ENCODE results near the gene RO60. TPM values are rescaled to one million over a fixed set of nuclear protein-coding genes. Genes with fewer than 3 reads are reported as not detected.

The RO60 gene
- total RNA-seq (2014; rRNA removed; shearing (Covaris generic)) (68.6 and 71.3 TPM in 2 replicates), polyA plus RNA-seq (2016; fragmentation: Nextera tagmentation; extraction: Ambion mirVana) (104 TPM in 2 replicates)

- Histone ChIP-seq H3K9me3 (ENCODE audit: low read depth) (no peaks in the 10 kb centered on the region), H3K4me1 (ENCODE audit: insufficient read depth) (peaks cover 42% of the 10 kb centered on the region), H2AFZ (peak within 1 kb of the TSS; percentile 86), H3F3A (ENCODE audit: insufficient read depth) (peaks cover 23% of the 10 kb centered on the region), H3K9ac (peak within 1 kb of the TSS; percentile 99), H3K4me2 (ENCODE audit: unreplicated experiment) (peak within 1 kb of the TSS; percentile 96), H3K36me3 (ENCODE audit: low read depth) (no peaks in the 10 kb centered on the region), H3K9me2 (ENCODE audit: insufficient read depth) (no peaks in the 10 kb centered on the region), H3K27me3 (replicated peaks; ENCODE audit: insufficient read depth) (no peaks in the 10 kb centered on the region), H3K4me3 (peak within 1 kb of the TSS; percentile 91), H3K79me2 (ENCODE audit: insufficient read depth) (peaks cover 88% of the 10 kb centered on the region), H4K20me1 (ENCODE audit: insufficient read depth) (peaks cover 7% of the 10 kb centered on the region), H3K27ac (peak within 1 kb of the TSS; percentile 97)
- peak; percentile 99 for DNase-seq
- TF ChIP-seq EZH2 (IDR thresholded peaks at IDR 0.05; ENCODE audit: insufficient read depth, poor library complexity, severe bottlenecking) = no peak
- TF ChIP-seq EZH2phosphoT487 (IDR thresholded peaks at IDR 0.05; ENCODE audit: insufficient read depth, low read depth) = no peak
- in situ Hi-C loops (cut with MboI) = no loop called here
- WGBS, 2 experiments (ENCODE audit: low coverage in 1 of 2, low lambda C conversion rate in 2 of 2, missing lambda C conversion rate in 2 of 2) = 1 to 2% methylated on average over 64 to 71 of the region's 74 CpGs
Observed at GRCh38 chr1:193059282-193060114, at the start of gene RO60, which contains the start of gene UCHL5. Gene RO60 (plus strand): TSS chr1:193059612. CDS start chr1:193069055, 9,443 bp downstream. Gene UCHL5 (minus strand): TSS chr1:193059360. CDS start chr1:193059260, 100 bp downstream.

DNA sequence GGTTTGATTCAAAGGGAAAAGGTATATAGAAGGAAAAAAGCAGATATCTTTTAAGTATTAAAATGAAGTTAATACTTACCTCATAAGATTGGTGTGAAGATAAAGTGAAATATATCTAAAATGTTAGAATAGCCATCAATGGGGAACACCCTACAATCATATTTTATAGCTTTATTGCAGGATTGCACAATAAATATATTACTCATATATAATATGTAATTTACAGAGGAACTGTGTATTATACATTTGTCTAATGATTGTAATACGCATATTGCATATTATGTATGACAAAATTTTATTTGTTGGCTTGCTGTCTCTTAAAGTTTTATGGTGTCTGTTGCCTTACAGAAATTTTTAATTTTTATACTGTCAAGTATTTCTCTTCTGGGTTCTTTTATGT is 48.0 kb upstream of the RO60 start:
- 100% methylated on average over 1 of the region's 1 CpG for WGBS, 2 experiments (ENCODE audit: low coverage in 1 of 2, low lambda C conversion rate in 2 of 2, missing lambda C conversion rate in 2 of 2)
- H3K4me2 ChIP-seq (ENCODE audit: unreplicated experiment) = no peak overlapping the region
- no peaks in the 10 kb centered on the region for H3K79me2 ChIP-seq (ENCODE audit: insufficient read depth)
- no peaks in the 10 kb centered on the region for H3K9me3 ChIP-seq (ENCODE audit: low read depth)
- no peaks in the 10 kb centered on the region for H3K36me3 ChIP-seq (ENCODE audit: low read depth)
- no peaks in the 10 kb centered on the region for H4K20me1 ChIP-seq (ENCODE audit: insufficient read depth)
- in situ Hi-C loops (cut with MboI) = loop anchor here (10.0 to 25.0 kb wide), 2 partner anchors 199 to 397 kb away; partner anchors contain the start of gene RGS2
- H3K4me3 ChIP-seq = no peak overlapping the region
- TF ChIP-seq EZH2 (IDR thresholded peaks at IDR 0.05; ENCODE audit: insufficient read depth, poor library complexity, severe bottlenecking) (no peak), EZH2phosphoT487 (IDR thresholded peaks at IDR 0.05; ENCODE audit: insufficient read depth, low read depth) (no peak)
- no peak overlapping the region for H3K9ac ChIP-seq
- no peak overlapping the region for H3K27ac ChIP-seq
- H3K4me1 ChIP-seq (ENCODE audit: insufficient read depth) = peaks cover 28% of the 10 kb centered on the region
- H3K9me2 ChIP-seq (ENCODE audit: insufficient read depth) = no peaks in the 10 kb centered on the region
- no peaks in the 10 kb centered on the region for H3K27me3 ChIP-seq (replicated peaks; ENCODE audit: insufficient read depth)
- H2AFZ ChIP-seq = no peak overlapping the region
- H3F3A ChIP-seq (ENCODE audit: insufficient read depth) = 0 out of 2 replicates have a peak, but pooled peaks cover 8% of the 10 kb centered on the region
- DNase-seq = no peak

- peak; percentile 62 for DNase-seq
- Histone ChIP-seq H3K9ac (no peak overlapping the region), H3K9me3 (ENCODE audit: low read depth) (no peaks in the 10 kb centered on the region), H3K79me2 (ENCODE audit: insufficient read depth) (no peaks in the 10 kb centered on the region), H3K4me2 (ENCODE audit: unreplicated experiment) (peak overlapping the region; percentile 2), H2AFZ (no peak overlapping the region), H3K9me2 (ENCODE audit: insufficient read depth) (no peaks in the 10 kb centered on the region), H3F3A (ENCODE audit: insufficient read depth) (0 out of 2 replicates have a peak, but pooled peaks cover 8% of the 10 kb centered on the region), H3K36me3 (ENCODE audit: low read depth) (no peaks in the 10 kb centered on the region), H3K4me1 (ENCODE audit: insufficient read depth) (peaks cover 28% of the 10 kb centered on the region), H3K27me3 (replicated peaks; ENCODE audit: insufficient read depth) (no peaks in the 10 kb centered on the region), H4K20me1 (ENCODE audit: insufficient read depth) (no peaks in the 10 kb centered on the region), H3K4me3 (no peak overlapping the region), H3K27ac (0 out of 2 replicates have a peak overlapping the region, but pooled peaks have one; percentile 2)
- in situ Hi-C loops (cut with MboI) = loop anchor here (10.0 to 25.0 kb wide), 2 partner anchors 201 to 398 kb away; partner anchors contain the start of gene RGS2
- TF ChIP-seq EZH2 (IDR thresholded peaks at IDR 0.05; ENCODE audit: insufficient read depth, poor library complexity, severe bottlenecking) (no peak), EZH2phosphoT487 (IDR thresholded peaks at IDR 0.05; ENCODE audit: insufficient read depth, low read depth) (no peak)
- WGBS, 2 experiments (ENCODE audit: low coverage in 1 of 2, low lambda C conversion rate in 2 of 2, missing lambda C conversion rate in 2 of 2) = 80% methylated on average over 2 of the region's 2 CpGs
Observed at GRCh38 chr1:193013005-193013404, 46.4 kb upstream of the RO60 start.

GRCh38 chr1:193013707-193014106 is 45.7 kb upstream of the RO60 start:
- no peaks in the 10 kb centered on the region for H3K9me2 ChIP-seq (ENCODE audit: insufficient read depth)
- H3K4me3 ChIP-seq = no peak overlapping the region
- no peaks in the 10 kb centered on the region for H3K36me3 ChIP-seq (ENCODE audit: low read depth)
- no peak overlapping the region for H3K9ac ChIP-seq
- H3K27ac ChIP-seq = 0 out of 2 replicates have a peak overlapping the region, but pooled peaks have one; percentile 2
- in situ Hi-C loops (cut with MboI) = loop anchor here (10.0 to 25.0 kb wide), 2 partner anchors 201 to 399 kb away; partner anchors contain the start of gene RGS2
- no peaks in the 10 kb centered on the region for H4K20me1 ChIP-seq (ENCODE audit: insufficient read depth)
- H2AFZ ChIP-seq = no peak overlapping the region
- H3K4me2 ChIP-seq (ENCODE audit: unreplicated experiment) = no peak overlapping the region
- H3F3A ChIP-seq (ENCODE audit: insufficient read depth) = 0 out of 2 replicates have a peak, but pooled peaks cover 8% of the 10 kb centered on the region
- no peaks in the 10 kb centered on the region for H3K27me3 ChIP-seq (replicated peaks; ENCODE audit: insufficient read depth)
- no peak for TF ChIP-seq EZH2phosphoT487 (IDR thresholded peaks at IDR 0.05; ENCODE audit: insufficient read depth, low read depth)
- TF ChIP-seq EZH2 (IDR thresholded peaks at IDR 0.05; ENCODE audit: insufficient read depth, poor library complexity, severe bottlenecking) = no peak
- H3K9me3 ChIP-seq (ENCODE audit: low read depth) = no peaks in the 10 kb centered on the region
- H3K79me2 ChIP-seq (ENCODE audit: insufficient read depth) = no peaks in the 10 kb centered on the region
- H3K4me1 ChIP-seq (ENCODE audit: insufficient read depth) = peaks cover 28% of the 10 kb centered on the region
- 94 to 96% methylated on average over 7 of the region's 7 CpGs for WGBS, 2 experiments (ENCODE audit: low coverage in 1 of 2, low lambda C conversion rate in 2 of 2, missing lambda C conversion rate in 2 of 2)
- no peak for DNase-seq
